Gastroesophageal sphincter (tissue), 4 donors: Measurements from ENCODE around the gene MACROD2. TPM values are rescaled to one million over a fixed set of nuclear protein-coding genes. Genes with fewer than 3 reads are reported as not detected.

Source experiments
- ATAC-seq: fragments of 150-250 bp; one replicate; pipeline ENCODE4 v1.9.1; 2016; ENCODE audit warnings: mild to moderate bottlenecking, moderate library complexity
- H3K27ac ChIP-seq, 4 donors: fragments of 200-600 bp; sonication (generic) in 3 of 4; 1 replicate in 3 of 4; 2 replicates in 1 of 4; pipeline ENCODE4 v1.5.1; 2016 to 2019
- H3K27me3 ChIP-seq: fragments of 200-600 bp; sonication (generic); one replicate; pipeline ENCODE4 v1.5.1; 2019
- H3K36me3 ChIP-seq, 2 donors: fragments of 200-600 bp; sonication (generic); one replicate each; pipeline ENCODE4 v1.5.1; 2019; ENCODE audit warnings: control low read depth in 1 of 2
- H3K4me1 ChIP-seq, 3 donors: fragments of 200-600 bp; sonication (generic); 1 replicate in 2 of 3; 2 replicates in 1 of 3; pipeline ENCODE4 v1.5.1; 2016 to 2019; ENCODE audit warnings: control low read depth in 2 of 3
- H3K4me3 ChIP-seq, 2 donors: fragments of 200-600 bp; sonication (generic); one replicate each; pipeline ENCODE4 v1.5.1; 2019; ENCODE audit warnings: mild to moderate bottlenecking in 1 of 2, moderate library complexity in 1 of 2
- H3K9me3 ChIP-seq, 3 donors: fragments of 200-600 bp; sonication (generic); one replicate each; pipeline ENCODE4 v1.5.1; 2017 to 2019; ENCODE audit warnings: control low read depth in 2 of 3
- EP300 ChIP-seq: sonication (generic); formaldehyde crosslinking; IDR thresholded peaks from one replicate; pipeline ENCODE4 v1.6.1; 2017; ENCODE audit warnings: antibody characterized with exemption, mild to moderate bottlenecking
- POLR2A ChIP-seq, 2 donors: fragments of 450-650 bp; IDR thresholded peaks; one replicate each; pipeline ENCODE4 v1.6.1; 2017; ENCODE audit warnings: antibody characterized with exemption in 2 of 2, mild to moderate bottlenecking in 2 of 2, moderate library complexity in 1 of 2
- POLR2AphosphoS5 ChIP-seq: sonication (generic); formaldehyde crosslinking; IDR thresholded peaks from one replicate; pipeline ENCODE4 v1.6.1; 2017; ENCODE audit warnings: antibody characterized with exemption
- WGBS, 2 donors: methylation state at CpG; one replicate each; pipeline ENCODE4 v1.1.5; 2018; ENCODE audit warnings: low coverage in 1 of 2; 5-methylcytosine and 5-hydroxymethylcytosine counted together
- total RNA-seq, 4 donors: library from RNA; depleted of rRNA; stranded (reverse); fragments of >200 nt; gene quantifications; one replicate each; pipeline ENCODE4 v1.1.0, GENCODE V29; 2016
- TF ChIP-seq, protein P1 (sequence below), 4 experiments: fragments of 200-600 bp in 2 of 4; fragments of 450-650 bp in 2 of 4; sonication (generic) in 1 of 4; IDR thresholded peaks; one replicate each; pipeline ENCODE4 v1.5.1; 2017 to 2019; ENCODE audit warnings: antibody characterized with exemption in 4 of 4, mild to moderate bottlenecking in 2 of 4, moderate library complexity in 2 of 4

Gene MACROD2
- total RNA-seq, 4 donors from 2014 or later: 4.0 to 12.1 (median 7.4) TPM

DNA sequence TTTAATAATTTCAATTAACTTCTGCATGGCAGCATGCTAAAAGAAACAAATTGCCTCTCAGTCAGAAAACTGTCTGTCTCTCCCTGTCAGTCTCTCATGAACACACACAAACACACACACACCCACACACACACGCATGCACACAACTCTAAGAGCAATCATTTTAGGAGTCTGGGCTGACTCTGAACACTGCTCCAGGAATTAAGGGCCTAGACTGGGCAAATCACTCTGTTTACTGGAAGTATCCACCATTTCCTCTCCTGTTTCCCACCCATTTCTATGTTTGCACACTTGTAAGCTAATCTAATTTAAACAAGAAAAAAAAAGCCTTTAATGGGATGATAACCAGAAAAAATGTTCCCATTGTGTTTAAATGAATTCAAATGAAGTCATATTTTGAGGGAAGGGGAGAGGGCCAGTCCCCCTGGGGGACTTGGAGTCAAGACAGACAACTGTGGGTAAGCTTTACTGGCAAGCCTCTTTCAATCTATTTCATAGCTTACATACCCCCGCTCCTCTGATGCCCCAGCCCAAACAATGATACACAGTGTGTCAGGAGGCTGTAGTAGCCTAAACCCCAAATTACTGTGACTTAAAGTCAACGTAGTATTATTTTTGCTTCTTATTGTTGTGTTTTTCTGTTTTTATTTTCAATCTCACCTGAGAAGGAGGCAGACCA is 789.9 kb downstream of the MACROD2 start:
- Histone ChIP-seq H3K4me1 (no peaks in the 10 kb centered on the region), H3K36me3 (no peaks in the 10 kb centered on the region), H3K4me3 (no peak overlapping the region), H3K9me3 (no peaks in the 10 kb centered on the region), H3K27me3 (no peaks in the 10 kb centered on the region), H3K27ac (no peak overlapping the region)
- no peak for ATAC-seq
- 89 to 91% methylated on average over 2 to 3 of the region's 3 CpGs for WGBS, 2 donors
- TF ChIP-seq POLR2A (IDR thresholded peaks at IDR 0.05) (no peak), EP300 (no peak), POLR2AphosphoS5 (no peak)
- TF ChIP-seq, protein P1, sequence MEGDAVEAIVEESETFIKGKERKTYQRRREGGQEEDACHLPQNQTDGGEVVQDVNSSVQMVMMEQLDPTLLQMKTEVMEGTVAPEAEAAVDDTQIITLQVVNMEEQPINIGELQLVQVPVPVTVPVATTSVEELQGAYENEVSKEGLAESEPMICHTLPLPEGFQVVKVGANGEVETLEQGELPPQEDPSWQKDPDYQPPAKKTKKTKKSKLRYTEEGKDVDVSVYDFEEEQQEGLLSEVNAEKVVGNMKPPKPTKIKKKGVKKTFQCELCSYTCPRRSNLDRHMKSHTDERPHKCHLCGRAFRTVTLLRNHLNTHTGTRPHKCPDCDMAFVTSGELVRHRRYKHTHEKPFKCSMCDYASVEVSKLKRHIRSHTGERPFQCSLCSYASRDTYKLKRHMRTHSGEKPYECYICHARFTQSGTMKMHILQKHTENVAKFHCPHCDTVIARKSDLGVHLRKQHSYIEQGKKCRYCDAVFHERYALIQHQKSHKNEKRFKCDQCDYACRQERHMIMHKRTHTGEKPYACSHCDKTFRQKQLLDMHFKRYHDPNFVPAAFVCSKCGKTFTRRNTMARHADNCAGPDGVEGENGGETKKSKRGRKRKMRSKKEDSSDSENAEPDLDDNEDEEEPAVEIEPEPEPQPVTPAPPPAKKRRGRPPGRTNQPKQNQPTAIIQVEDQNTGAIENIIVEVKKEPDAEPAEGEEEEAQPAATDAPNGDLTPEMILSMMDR (IDR thresholded peaks at IDR 0.05): no peak

- TF ChIP-seq POLR2A (IDR thresholded peaks at IDR 0.05) (no peak), POLR2AphosphoS5 (no peak), EP300 (no peak)
- TF ChIP-seq, protein P1 (IDR thresholded peaks at IDR 0.05): no peak
- no peak overlapping the region for H3K27ac ChIP-seq
- no peak overlapping the region for H3K4me3 ChIP-seq
- WGBS, 2 donors: 90 to 100% methylated on average over 2 of the region's 2 CpGs
- no peaks in the 10 kb centered on the region for H3K36me3 ChIP-seq
- no peaks in the 10 kb centered on the region for H3K27me3 ChIP-seq
- H3K4me1 ChIP-seq: no peaks in the 10 kb centered on the region
- ATAC-seq: no peak
- no peaks in the 10 kb centered on the region for H3K9me3 ChIP-seq
Measured at GRCh38 chr20:14790190-14790589, 794.9 kb downstream of the MACROD2 start.

DNA sequence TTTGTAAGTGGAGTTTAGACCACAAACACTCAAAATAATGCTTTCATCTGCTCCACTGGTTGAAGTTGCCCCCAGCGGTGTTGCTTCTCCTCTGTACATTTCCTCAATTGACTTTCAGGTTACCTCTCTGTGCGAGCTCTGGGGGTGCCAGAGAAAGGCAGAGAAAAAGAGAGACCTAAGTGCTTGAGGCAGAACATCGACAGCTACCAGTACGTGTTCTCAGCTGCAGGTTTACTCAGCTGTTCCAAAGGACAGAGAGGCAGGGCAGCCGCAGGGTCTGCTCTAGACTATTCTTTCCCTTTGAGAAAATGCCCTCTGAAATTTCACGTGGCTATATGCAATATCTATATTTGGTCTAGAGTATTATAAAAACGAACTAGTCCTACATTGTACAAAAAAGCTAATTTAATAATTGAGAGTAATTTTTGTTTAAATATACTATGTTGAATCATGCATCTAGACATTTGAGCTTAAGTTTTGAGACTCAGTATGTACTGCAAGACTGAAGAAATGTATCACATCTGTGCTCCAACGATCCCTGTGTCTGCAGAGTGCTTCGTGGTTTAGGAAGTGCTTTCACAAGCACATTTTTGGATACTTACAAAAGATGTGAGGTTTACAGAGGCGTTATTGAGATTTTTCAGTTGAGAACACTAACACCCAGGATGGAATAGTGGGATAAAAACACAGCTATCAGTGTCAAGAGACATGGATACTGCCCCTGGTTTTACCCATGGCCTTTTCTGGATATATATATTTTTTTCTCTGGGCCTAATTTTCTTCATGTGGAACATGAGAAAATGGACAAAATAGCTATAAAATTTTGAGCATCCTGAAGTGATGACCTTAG is 795.7 kb downstream of the MACROD2 start:
- H3K27me3 ChIP-seq: no peaks in the 10 kb centered on the region
- no peak overlapping the region for H3K4me3 ChIP-seq
- WGBS, 2 donors: 41 to 74% methylated on average over 4 to 10 of the region's 10 CpGs
- H3K4me1 ChIP-seq: no peaks in the 10 kb centered on the region
- no peak for TF ChIP-seq POLR2A (IDR thresholded peaks at IDR 0.05)
- no peak for TF ChIP-seq EP300
- TF ChIP-seq POLR2AphosphoS5: no peak
- TF ChIP-seq, protein P1 (IDR thresholded peaks at IDR 0.05): no peak
- no peak overlapping the region for H3K27ac ChIP-seq
- no peaks in the 10 kb centered on the region for H3K36me3 ChIP-seq
- H3K9me3 ChIP-seq: no peaks in the 10 kb centered on the region
- ATAC-seq: no peak

DNA sequence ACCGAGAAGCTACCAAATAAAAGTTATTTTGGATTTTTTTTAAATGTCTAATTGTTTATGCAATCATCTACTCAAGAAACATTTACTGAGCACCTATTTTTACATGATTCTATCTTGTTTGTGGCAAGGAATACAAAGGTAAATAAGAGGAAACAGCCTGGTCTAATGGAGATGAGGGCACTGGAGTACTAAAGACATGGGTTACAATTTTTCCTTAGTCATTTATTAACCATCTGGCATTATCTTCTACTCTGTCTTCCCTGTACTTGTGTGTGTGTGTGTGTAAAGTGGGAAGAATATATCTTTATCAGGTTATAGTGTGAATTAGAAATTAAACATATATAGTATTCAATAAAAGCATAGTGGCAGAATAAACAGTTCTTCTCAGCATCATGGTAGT is 797.6 kb downstream of the MACROD2 start:
- no peak overlapping the region for H3K4me3 ChIP-seq
- TF ChIP-seq EP300 (no peak), POLR2A (IDR thresholded peaks at IDR 0.05) (no peak), POLR2AphosphoS5 (no peak)
- TF ChIP-seq, protein P1 (IDR thresholded peaks at IDR 0.05): no peak
- WGBS, 2 donors: 100% methylated on average over 1 of the region's 1 CpG
- no peaks in the 10 kb centered on the region for H3K27me3 ChIP-seq
- ATAC-seq: no peak
- no peaks in the 10 kb centered on the region for H3K36me3 ChIP-seq
- H3K4me1 ChIP-seq: no peaks in the 10 kb centered on the region
- no peak overlapping the region for H3K27ac ChIP-seq
- no peaks in the 10 kb centered on the region for H3K9me3 ChIP-seq
